ENCODE data around the gene SCAP. TPM values are rescaled to one million over a fixed set of nuclear protein-coding genes. Genes with fewer than 3 reads are reported as not detected.

The SCAP gene
- total RNA-seq, 1 experiment from 2014 or later = 67.6 TPM

DNA sequence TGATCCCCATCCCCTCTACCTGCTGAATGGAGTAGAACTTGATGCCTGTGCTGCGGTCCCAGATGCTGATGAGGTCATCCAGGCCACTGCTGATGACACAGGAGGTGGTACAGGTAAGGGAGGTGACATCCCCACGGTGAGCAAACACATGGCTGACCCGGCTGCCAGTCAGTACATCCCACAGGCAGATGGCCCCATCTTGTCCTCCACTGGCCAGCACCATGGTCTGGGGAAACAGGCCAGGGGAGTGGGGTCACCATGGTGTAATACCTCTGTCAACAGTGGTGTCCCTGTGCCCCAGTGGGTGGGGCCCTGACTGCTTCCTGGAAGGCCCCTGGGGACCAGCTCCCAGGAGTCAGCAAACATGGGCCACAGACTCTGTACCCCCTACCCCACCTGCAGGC is 61.6 kb downstream of the SCAP start:
- H3K9me3 ChIP-seq (ENCODE audit: control insufficient read depth in 1 of 2, insufficient read depth in 1 of 2, low read depth in 1 of 2, low read length in 2 of 2) = no peaks in the 10 kb centered on the region
- H3K79me2 ChIP-seq (ENCODE audit: insufficient read depth, low read length) = no peaks in the 10 kb centered on the region
- TF ChIP-seq, protein P1, sequence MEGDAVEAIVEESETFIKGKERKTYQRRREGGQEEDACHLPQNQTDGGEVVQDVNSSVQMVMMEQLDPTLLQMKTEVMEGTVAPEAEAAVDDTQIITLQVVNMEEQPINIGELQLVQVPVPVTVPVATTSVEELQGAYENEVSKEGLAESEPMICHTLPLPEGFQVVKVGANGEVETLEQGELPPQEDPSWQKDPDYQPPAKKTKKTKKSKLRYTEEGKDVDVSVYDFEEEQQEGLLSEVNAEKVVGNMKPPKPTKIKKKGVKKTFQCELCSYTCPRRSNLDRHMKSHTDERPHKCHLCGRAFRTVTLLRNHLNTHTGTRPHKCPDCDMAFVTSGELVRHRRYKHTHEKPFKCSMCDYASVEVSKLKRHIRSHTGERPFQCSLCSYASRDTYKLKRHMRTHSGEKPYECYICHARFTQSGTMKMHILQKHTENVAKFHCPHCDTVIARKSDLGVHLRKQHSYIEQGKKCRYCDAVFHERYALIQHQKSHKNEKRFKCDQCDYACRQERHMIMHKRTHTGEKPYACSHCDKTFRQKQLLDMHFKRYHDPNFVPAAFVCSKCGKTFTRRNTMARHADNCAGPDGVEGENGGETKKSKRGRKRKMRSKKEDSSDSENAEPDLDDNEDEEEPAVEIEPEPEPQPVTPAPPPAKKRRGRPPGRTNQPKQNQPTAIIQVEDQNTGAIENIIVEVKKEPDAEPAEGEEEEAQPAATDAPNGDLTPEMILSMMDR (IDR thresholded peaks at IDR 0.05 in 2 of 3, conservative IDR thresholded peaks at IDR 0.05 in 1 of 3; ENCODE audit: borderline replicate concordance in 1 of 3, insufficient read depth in 1 of 3, low read depth in 2 of 3, low read length in 2 of 3) = no peak
- TF ChIP-seq ZNF274 (IDR thresholded peaks at IDR 0.05; ENCODE audit: low read depth, low read length) (no peak), POLR2A (IDR thresholded peaks at IDR 0.05; ENCODE audit: borderline replicate concordance, extremely low read depth, insufficient read depth, insufficient read length) (no peak), RAD21 (IDR thresholded peaks at IDR 0.05; ENCODE audit: low read depth) (no peak), EZH2 (IDR thresholded peaks at IDR 0.05) (no peak), ZFX (IDR thresholded peaks at IDR 0.05) (no peak), JUND (IDR thresholded peaks at IDR 0.05) (no peak), TCF7L2 (IDR thresholded peaks at IDR 0.05; ENCODE audit: borderline replicate concordance, extremely low read depth, insufficient read depth, insufficient read length) (no peak), SIN3A (IDR thresholded peaks at IDR 0.05; ENCODE audit: low read depth) (no peak), SP1 (IDR thresholded peaks at IDR 0.05; ENCODE audit: low read depth) (no peak), CEBPB (IDR thresholded peaks at IDR 0.05; ENCODE audit: low read depth) (no peak), SRF (IDR thresholded peaks at IDR 0.05; ENCODE audit: low read depth) (no peak), EZH2phosphoT487 (IDR thresholded peaks at IDR 0.05; ENCODE audit: borderline replicate concordance) (no peak), FOSL1 (IDR thresholded peaks at IDR 0.05; ENCODE audit: low read depth) (no peak), ELF1 (IDR thresholded peaks at IDR 0.05; ENCODE audit: borderline replicate concordance, low read depth) (no peak)
- TF ChIP-seq, protein P2, sequence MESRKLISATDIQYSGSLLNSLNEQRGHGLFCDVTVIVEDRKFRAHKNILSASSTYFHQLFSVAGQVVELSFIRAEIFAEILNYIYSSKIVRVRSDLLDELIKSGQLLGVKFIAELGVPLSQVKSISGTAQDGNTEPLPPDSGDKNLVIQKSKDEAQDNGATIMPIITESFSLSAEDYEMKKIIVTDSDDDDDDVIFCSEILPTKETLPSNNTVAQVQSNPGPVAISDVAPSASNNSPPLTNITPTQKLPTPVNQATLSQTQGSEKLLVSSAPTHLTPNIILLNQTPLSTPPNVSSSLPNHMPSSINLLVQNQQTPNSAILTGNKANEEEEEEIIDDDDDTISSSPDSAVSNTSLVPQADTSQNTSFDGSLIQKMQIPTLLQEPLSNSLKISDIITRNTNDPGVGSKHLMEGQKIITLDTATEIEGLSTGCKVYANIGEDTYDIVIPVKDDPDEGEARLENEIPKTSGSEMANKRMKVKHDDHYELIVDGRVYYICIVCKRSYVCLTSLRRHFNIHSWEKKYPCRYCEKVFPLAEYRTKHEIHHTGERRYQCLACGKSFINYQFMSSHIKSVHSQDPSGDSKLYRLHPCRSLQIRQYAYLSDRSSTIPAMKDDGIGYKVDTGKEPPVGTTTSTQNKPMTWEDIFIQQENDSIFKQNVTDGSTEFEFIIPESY (IDR thresholded peaks at IDR 0.05; ENCODE audit: extremely low read depth, insufficient replicate concordance, low read length) = no peak
- TF ChIP-seq, protein P3, sequence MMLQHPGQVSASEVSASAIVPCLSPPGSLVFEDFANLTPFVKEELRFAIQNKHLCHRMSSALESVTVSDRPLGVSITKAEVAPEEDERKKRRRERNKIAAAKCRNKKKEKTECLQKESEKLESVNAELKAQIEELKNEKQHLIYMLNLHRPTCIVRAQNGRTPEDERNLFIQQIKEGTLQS (IDR thresholded peaks at IDR 0.05) = no peak
- TF ChIP-seq, protein P4, sequence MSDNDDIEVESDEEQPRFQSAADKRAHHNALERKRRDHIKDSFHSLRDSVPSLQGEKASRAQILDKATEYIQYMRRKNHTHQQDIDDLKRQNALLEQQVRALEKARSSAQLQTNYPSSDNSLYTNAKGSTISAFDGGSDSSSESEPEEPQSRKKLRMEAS (IDR thresholded peaks at IDR 0.05) = no peak
- DNase-seq (ENCODE audit: low read depth, low spot score) (no peak), ATAC-seq (no peak)
- H3K4me1 ChIP-seq (ENCODE audit: control insufficient read depth in 1 of 2, insufficient read depth in 2 of 2, low read length in 2 of 2) = peaks cover 0 to 6% of the 10 kb centered on the region in 2 experiments; a peak in 1 of 4 replicates
- POLR2A ChIA-PET = no interaction called here
- H3K27ac ChIP-seq (ENCODE audit: low read depth, low read length) = no peak overlapping the region; the same call in 1 of the 2 replicates
- peaks cover 13 to 33% of the 10 kb centered on the region in 2 experiments; a peak in 3 of 4 replicates for H3K36me3 ChIP-seq (ENCODE audit: control insufficient read depth in 1 of 2, insufficient read depth in 2 of 2, low read length in 2 of 2)
- H3K9ac ChIP-seq (ENCODE audit: low read length) = no peak overlapping the region
- H3K4me3 ChIP-seq (replicated peaks in 1 of 2; ENCODE audit: low read depth in 1 of 2, low read length in 2 of 2) = no peak overlapping the region
- no peak overlapping the region for H3K4me2 ChIP-seq (ENCODE audit: low read length)
- RAD21 ChIA-PET (ENCODE audit: low non-redundant PET in 1 of 2, low total read pairs in 2 of 2, uncharacterized antibody in 2 of 2, unreplicated experiment in 2 of 2) = no interaction called here
- H3K9me2 ChIP-seq (ENCODE audit: insufficient read depth) = no peaks in the 10 kb centered on the region
- no TSS peak for BruUV-seq (replicated peaks)
- intact Hi-C loops (cut with micrococcal nuclease) = no loop called here
- CTCF ChIA-PET = no interaction called here
- H3K27me3 ChIP-seq (ENCODE audit: insufficient read depth, low read length) = no peaks in the 10 kb centered on the region
- no peaks in the 10 kb centered on the region for H4K20me1 ChIP-seq (ENCODE audit: insufficient read depth)
- no peak overlapping the region for H2AFZ ChIP-seq (ENCODE audit: low read depth, low read length, poor library complexity, severe bottlenecking)

Data from HCT116 (cell line).